HAP-1 (cell line): ENCODE measurements around the gene MYO1D.

ENCODE experiments used
- DNase-seq, 2 experiments: peaks; one replicate each; pipeline ENCODE4 v3.0.0-alpha.2; 2016 to 2020; ENCODE audit warnings: low spot score in 2 of 2
- H3K27me3 ChIP-seq: fragments of 250-450 bp; sonication (Bioruptor Pico); 2 replicates; pipeline ENCODE4 v1.5.1; 2020; ENCODE audit warnings: low read depth, mild to moderate bottlenecking, moderate library complexity
- H3K36me3 ChIP-seq: fragments of 250-450 bp; sonication (Bioruptor Pico); replicated peaks from 2 replicates; pipeline ENCODE4 v1.5.1; 2020; ENCODE audit warnings: mild to moderate bottlenecking
- H3K4me1 ChIP-seq: fragments of 250-450 bp; sonication (Bioruptor Pico); 2 replicates; pipeline ENCODE4 v1.5.1; 2020; ENCODE audit warnings: mild to moderate bottlenecking
- H3K4me3 ChIP-seq: fragments of 250-450 bp; sonication (Bioruptor Pico); 2 replicates; pipeline ENCODE4 v1.5.1; 2020; ENCODE audit warnings: mild to moderate bottlenecking, moderate library complexity
- H3K9me3 ChIP-seq: fragments of 250-450 bp; sonication (Bioruptor Pico); 2 replicates; pipeline ENCODE4 v1.5.1; 2020; ENCODE audit warnings: mild to moderate bottlenecking, moderate library complexity
- in situ Hi-C: fragments of 300-500 bp; cut with MboI; formaldehyde crosslinking; loops from 3 replicates; pipeline ENCODE4 v1.14.3; 2020; ENCODE audit warnings: low sequenced_read_pairs, inconsistent platforms, mixed read lengths

Gene MYO1D

DNA sequence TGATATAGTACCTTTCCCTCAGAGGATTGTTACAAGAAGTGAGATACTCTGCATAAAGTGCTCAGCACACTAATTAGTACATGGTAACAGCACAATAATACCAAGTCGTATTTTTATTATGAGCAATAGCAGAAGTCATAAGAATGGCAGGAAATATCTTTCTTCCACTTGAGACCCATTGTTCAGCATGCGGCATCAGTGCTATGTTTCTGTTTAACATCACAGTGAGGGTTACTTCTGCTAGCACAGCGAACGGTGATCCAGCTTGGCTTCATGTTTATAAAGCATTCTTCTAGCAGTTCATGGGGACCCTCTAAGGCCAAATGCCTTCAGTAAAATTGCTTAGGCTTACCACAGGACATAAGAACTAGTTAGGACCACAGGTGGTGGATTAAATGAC, 83.1 kb downstream of the MYO1D start:
- DNase-seq: no peak
- no peaks in the 10 kb centered on the region for H3K36me3 ChIP-seq
- peaks cover under 1% of the 10 kb centered on the region; the same call in 1 of the 2 replicates for H3K27me3 ChIP-seq
- H3K4me3 ChIP-seq: no peak overlapping the region
- in situ Hi-C loops: no loop called here
- H3K4me1 ChIP-seq: peaks cover 13% of the 10 kb centered on the region
- no peaks in the 10 kb centered on the region for H3K9me3 ChIP-seq

DNA sequence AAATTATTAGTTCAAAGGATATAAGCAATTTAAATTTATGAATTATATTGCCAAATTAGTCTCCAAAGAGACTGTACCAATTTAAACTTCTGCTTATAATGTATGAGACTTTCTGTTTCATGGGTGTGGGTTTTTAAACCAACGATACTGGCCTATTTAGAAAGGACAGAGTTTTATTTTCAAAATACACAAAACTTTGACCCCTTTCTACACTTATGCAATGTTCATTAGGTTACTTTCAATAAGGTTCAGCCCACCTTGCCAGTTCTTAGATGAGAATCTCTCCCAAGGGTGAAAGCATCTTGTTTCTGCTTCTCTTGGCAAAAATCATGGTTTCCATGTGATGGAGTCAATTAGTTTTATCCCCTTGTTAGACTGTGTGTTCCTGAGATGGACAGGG, 84.7 kb downstream of the MYO1D start:
- in situ Hi-C loops: no loop called here
- Histone ChIP-seq H3K4me1 (peaks cover 13% of the 10 kb centered on the region), H3K27me3 (no peaks in the 10 kb centered on the region), H3K4me3 (no peak overlapping the region), H3K9me3 (no peaks in the 10 kb centered on the region), H3K36me3 (no peaks in the 10 kb centered on the region)
- no peak for DNase-seq

GRCh38 chr17:32786169-32786568, 90.8 kb downstream of the MYO1D start:
- Histone ChIP-seq H3K4me3 (no peak overlapping the region), H3K4me1 (no peaks in the 10 kb centered on the region), H3K27me3 (no peaks in the 10 kb centered on the region; the same call in 1 of the 2 replicates), H3K9me3 (no peaks in the 10 kb centered on the region), H3K36me3 (no peaks in the 10 kb centered on the region)
- DNase-seq: no peak
- in situ Hi-C loops: loop anchor here (10.0 kb wide), 2 partner anchors 89 to 129 kb away; partner anchors contain the start of gene MYO1D

DNA sequence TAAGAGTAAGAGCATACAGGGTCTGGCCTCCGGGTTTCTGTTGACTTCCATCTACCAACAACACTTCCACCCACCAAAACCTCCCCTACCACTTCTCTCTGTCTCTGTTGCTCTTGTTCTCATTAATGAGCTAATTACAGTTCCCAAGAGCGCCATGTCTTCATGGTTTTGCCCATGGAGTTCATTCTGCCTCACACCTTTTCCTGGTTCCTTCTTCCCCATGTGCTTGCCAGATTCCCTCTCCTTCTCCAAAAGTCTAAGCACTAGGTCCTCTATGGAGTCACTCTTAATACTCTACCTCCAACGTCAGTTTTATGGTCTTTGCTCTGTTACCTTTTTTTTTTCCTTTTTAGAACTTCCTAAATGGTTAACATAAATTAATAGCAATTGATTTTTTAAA, 92.8 kb downstream of the MYO1D start:
- DNase-seq: no peak
- no peaks in the 10 kb centered on the region for H3K9me3 ChIP-seq
- in situ Hi-C loops: loop anchor here (10.0 kb wide), 2 partner anchors 91 to 131 kb away; partner anchors contain the start of gene MYO1D
- no peaks in the 10 kb centered on the region for H3K36me3 ChIP-seq
- no peaks in the 10 kb centered on the region for H3K4me1 ChIP-seq
- no peaks in the 10 kb centered on the region; the same call in none of the 2 replicates for H3K27me3 ChIP-seq
- no peak overlapping the region for H3K4me3 ChIP-seq

- H3K4me3 ChIP-seq: no peak overlapping the region
- in situ Hi-C loops: loop anchor here (10.0 kb wide), 2 partner anchors 91 to 131 kb away; partner anchors contain the start of gene MYO1D
- H3K9me3 ChIP-seq: no peaks in the 10 kb centered on the region
- no peaks in the 10 kb centered on the region; the same call in none of the 2 replicates for H3K27me3 ChIP-seq
- peak in 1 of 2 experiments; percentile 57 for DNase-seq
- H3K36me3 ChIP-seq: no peaks in the 10 kb centered on the region
- H3K4me1 ChIP-seq: no peaks in the 10 kb centered on the region
These were observed 93.3 kb downstream of the MYO1D start for GRCh38 chr17:32783602-32784001.

GRCh38 chr17:32780721-32781120, 96.2 kb downstream of the MYO1D start:
- no peak overlapping the region for H3K4me3 ChIP-seq
- no peaks in the 10 kb centered on the region for H3K9me3 ChIP-seq
- H3K36me3 ChIP-seq: no peaks in the 10 kb centered on the region
- no peak for DNase-seq
- H3K27me3 ChIP-seq: no peaks in the 10 kb centered on the region; the same call in none of the 2 replicates
- no peaks in the 10 kb centered on the region for H3K4me1 ChIP-seq
- in situ Hi-C loops: loop anchor here (10.0 kb wide), 2 partner anchors 94 to 134 kb away; partner anchors contain the start of gene MYO1D

GRCh38 chr17:32777922-32778321, 99.0 kb downstream of the MYO1D start:
- H3K4me3 ChIP-seq: no peak overlapping the region
- no peaks in the 10 kb centered on the region for H3K36me3 ChIP-seq
- no peaks in the 10 kb centered on the region; the same call in 1 of the 2 replicates for H3K27me3 ChIP-seq
- H3K4me1 ChIP-seq: no peaks in the 10 kb centered on the region
- no peak for DNase-seq
- in situ Hi-C loops: no loop called here
- no peaks in the 10 kb centered on the region for H3K9me3 ChIP-seq

DNA sequence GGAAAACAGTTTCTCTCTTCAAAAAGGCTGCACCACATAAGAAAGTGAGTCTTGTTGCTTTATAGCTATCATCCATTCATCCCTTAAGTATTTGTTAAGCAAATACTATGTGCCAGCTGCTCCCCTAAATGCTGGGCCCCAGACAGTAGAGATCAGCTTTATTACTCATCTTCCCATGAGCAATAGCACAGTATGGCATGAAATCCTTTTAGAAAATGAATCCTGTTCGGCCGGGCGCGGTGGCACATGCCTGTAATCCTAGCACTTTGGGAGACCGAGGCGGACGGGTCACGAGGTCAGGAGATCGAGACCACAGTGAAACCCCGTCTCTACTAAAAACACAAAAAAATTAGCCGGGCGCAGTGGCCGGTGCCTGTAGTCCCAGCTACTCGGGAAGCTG, 99.5 kb downstream of the MYO1D start:
- H3K27me3 ChIP-seq: no peaks in the 10 kb centered on the region; the same call in 1 of the 2 replicates
- H3K4me1 ChIP-seq: no peaks in the 10 kb centered on the region
- no peaks in the 10 kb centered on the region for H3K9me3 ChIP-seq
- DNase-seq: no peak
- H3K4me3 ChIP-seq: no peak overlapping the region
- in situ Hi-C loops: no loop called here
- H3K36me3 ChIP-seq: no peaks in the 10 kb centered on the region

GRCh38 chr17:32774695-32775084, 102.2 kb downstream of the MYO1D start:
- H3K36me3 ChIP-seq: no peaks in the 10 kb centered on the region
- no peaks in the 10 kb centered on the region for H3K27me3 ChIP-seq
- no peak for DNase-seq
- H3K9me3 ChIP-seq: no peaks in the 10 kb centered on the region
- no peaks in the 10 kb centered on the region for H3K4me1 ChIP-seq
- H3K4me3 ChIP-seq: no peak overlapping the region
- in situ Hi-C loops: no loop called here

DNA sequence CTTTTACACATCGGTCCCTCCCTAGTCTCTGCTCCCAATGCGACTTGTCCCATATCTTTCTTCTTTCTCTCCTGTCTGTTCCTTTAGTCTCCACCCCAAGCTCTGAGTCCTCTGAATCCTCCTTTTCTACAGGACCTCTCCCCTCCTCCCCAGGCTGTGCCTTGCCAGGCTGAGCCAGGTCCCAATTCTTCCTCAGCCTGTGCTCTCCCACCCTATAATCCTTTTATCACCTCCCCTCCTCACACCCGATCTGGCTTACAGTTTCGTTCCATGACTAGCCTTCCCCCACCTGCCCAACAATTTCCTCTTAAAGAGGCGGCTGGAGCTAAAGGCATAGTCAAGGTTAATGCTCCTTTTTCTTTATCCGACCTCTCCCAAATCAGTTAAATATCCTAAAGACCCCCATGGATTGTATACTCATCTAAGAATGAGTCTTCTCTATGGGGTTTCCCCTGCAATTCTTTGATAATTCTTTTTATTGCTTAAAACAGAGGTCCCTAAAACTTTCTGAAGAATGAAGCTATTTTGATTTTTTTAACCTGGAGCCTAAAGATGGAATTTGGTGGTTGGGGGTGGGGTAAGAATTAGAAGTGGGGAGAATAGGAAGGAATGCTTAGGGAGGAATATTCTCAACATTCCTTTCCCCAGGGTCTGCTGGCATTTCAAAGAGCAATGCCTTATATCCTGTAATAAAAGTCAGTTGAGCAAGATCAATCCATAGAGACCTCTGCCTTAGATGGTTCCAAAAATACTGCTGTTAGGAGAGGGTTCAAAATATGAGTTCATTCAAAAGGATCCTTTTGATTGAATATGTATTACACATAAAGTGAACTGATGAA, 102.8 kb downstream of the MYO1D start:
- in situ Hi-C loops: no loop called here
- Histone ChIP-seq H3K9me3 (no peaks in the 10 kb centered on the region), H3K27me3 (no peaks in the 10 kb centered on the region), H3K4me3 (no peak overlapping the region), H3K4me1 (no peaks in the 10 kb centered on the region), H3K36me3 (no peaks in the 10 kb centered on the region)
- DNase-seq: no peak

GRCh38 chr17:32772453-32773025, 104.4 kb downstream of the MYO1D start:
- H3K4me3 ChIP-seq: no peak overlapping the region
- DNase-seq: no peak
- H3K36me3 ChIP-seq: no peaks in the 10 kb centered on the region
- no peaks in the 10 kb centered on the region for H3K4me1 ChIP-seq
- no peaks in the 10 kb centered on the region for H3K27me3 ChIP-seq
- in situ Hi-C loops: no loop called here
- no peaks in the 10 kb centered on the region for H3K9me3 ChIP-seq

DNA sequence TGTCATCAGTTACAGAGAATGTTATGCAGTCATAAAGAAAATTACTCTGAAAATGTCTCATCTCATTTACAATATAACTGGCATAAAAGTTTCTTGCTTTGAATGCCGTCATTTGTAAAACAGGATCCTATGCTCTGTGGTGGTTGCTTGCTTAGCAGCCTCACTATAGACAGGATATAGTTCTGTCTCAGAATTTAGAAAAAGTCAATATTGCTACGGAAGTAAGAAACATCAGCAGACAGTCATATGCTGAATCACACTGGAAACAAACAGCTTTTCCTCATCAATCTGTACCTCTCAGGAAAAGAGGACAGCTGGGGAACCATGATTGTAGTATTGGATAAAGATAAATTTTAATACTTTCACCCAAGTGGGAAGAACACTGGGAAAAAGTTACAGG, 105.5 kb downstream of the MYO1D start:
- in situ Hi-C loops: no loop called here
- Histone ChIP-seq H3K9me3 (no peaks in the 10 kb centered on the region), H3K4me3 (no peak overlapping the region), H3K4me1 (no peaks in the 10 kb centered on the region), H3K27me3 (no peaks in the 10 kb centered on the region), H3K36me3 (no peaks in the 10 kb centered on the region)
- DNase-seq: no peak

- in situ Hi-C loops: no loop called here
- DNase-seq: no peak
- no peaks in the 10 kb centered on the region for H3K9me3 ChIP-seq
- no peaks in the 10 kb centered on the region for H3K36me3 ChIP-seq
- no peak overlapping the region for H3K4me3 ChIP-seq
- H3K27me3 ChIP-seq: no peaks in the 10 kb centered on the region
- no peaks in the 10 kb centered on the region for H3K4me1 ChIP-seq
These were observed 107.1 kb downstream of the MYO1D start for GRCh38 chr17:32769846-32770245.

GRCh38 chr17:32763855-32764439, 113.0 kb downstream of the MYO1D start:
- Histone ChIP-seq H3K4me1 (no peaks in the 10 kb centered on the region), H3K9me3 (no peaks in the 10 kb centered on the region), H3K4me3 (no peak overlapping the region), H3K36me3 (no peaks in the 10 kb centered on the region), H3K27me3 (no peaks in the 10 kb centered on the region)
- in situ Hi-C loops: no loop called here
- no peak for DNase-seq
